KMS-11 (cell line): ENCODE data around the gene S100A8.

Experiments
- H2AFZ ChIP-seq: fragments of 200-600 bp; sonication (generic); 2 replicates; pipeline ENCODE4 v1.6.1; 2016; ENCODE audit warnings: antibody characterized with exemption, mixed run types, low read depth
- H3K27ac ChIP-seq: fragments of 200-600 bp; sonication (generic); 2 replicates; pipeline ENCODE4 v1.6.1; 2016; ENCODE audit warnings: mild to moderate bottlenecking, mixed run types
- H3K27me3 ChIP-seq: fragments of 200-600 bp; sonication (generic); 2 replicates; pipeline ENCODE4 v1.6.1; 2017; ENCODE audit warnings: mild to moderate bottlenecking, low read depth, mixed run types, moderate library complexity; ENCODE audit not compliant: insufficient read depth
- H3K36me3 ChIP-seq: fragments of 200-600 bp; sonication (generic); 2 replicates; pipeline ENCODE4 v1.6.1; 2017; ENCODE audit warnings: mild to moderate bottlenecking, mixed run types; ENCODE audit not compliant: insufficient read depth
- H3K4me1 ChIP-seq: fragments of 200-600 bp; sonication (generic); 2 replicates; pipeline ENCODE4 v1.6.1; 2016; ENCODE audit warnings: mild to moderate bottlenecking, low read depth, mixed run types; ENCODE audit not compliant: poor library complexity, severe bottlenecking
- H3K4me2 ChIP-seq: fragments of 200-600 bp; sonication (generic); 2 replicates; pipeline ENCODE4 v1.7.0; 2016; ENCODE audit warnings: mild to moderate bottlenecking, mixed run types
- H3K4me3 ChIP-seq: fragments of 200-600 bp; sonication (generic); IDR thresholded peaks from 2 replicates; pipeline ENCODE4 v1.6.1; 2017; ENCODE audit warnings: low read depth, low read length, mixed read lengths; ENCODE audit not compliant: insufficient read depth
- H3K79me2 ChIP-seq: fragments of 200-600 bp; sonication (generic); 2 replicates; pipeline ENCODE4 v1.6.1; 2016; ENCODE audit warnings: low read depth, mixed run types; ENCODE audit not compliant: insufficient read depth
- H3K9ac ChIP-seq: fragments of 200-600 bp; sonication (generic); 2 replicates; pipeline ENCODE4 v1.6.1; 2016; ENCODE audit warnings: mild to moderate bottlenecking, mixed run types
- H4K20me1 ChIP-seq: fragments of 200-600 bp; sonication (generic); 2 replicates; pipeline ENCODE4 v1.6.1; 2016; ENCODE audit warnings: mild to moderate bottlenecking, mixed run types; ENCODE audit not compliant: insufficient read depth
- TF ChIP-seq, protein P1 (sequence below): fragments of 200-600 bp; sonication (generic); conservative IDR thresholded peaks from 2 replicates; pipeline ENCODE4 v1.6.1; 2017; ENCODE audit warnings: low read depth, mild to moderate bottlenecking, antibody characterized with exemption, low read length, moderate library complexity, mixed read lengths

The S100A8 gene

GRCh38 chr1:153401461-153401860 is 10.6 kb upstream of the S100A8 start:
- Histone ChIP-seq H3K27me3 (no peaks in the 10 kb centered on the region), H3K36me3 (no peaks in the 10 kb centered on the region), H2AFZ (no peak overlapping the region), H3K4me3 (no peak overlapping the region), H4K20me1 (no peaks in the 10 kb centered on the region), H3K4me2 (no peak overlapping the region), H3K79me2 (no peaks in the 10 kb centered on the region), H3K9ac (no peak overlapping the region), H3K4me1 (no peaks in the 10 kb centered on the region), H3K27ac (no peak overlapping the region)
- TF ChIP-seq, protein P1, sequence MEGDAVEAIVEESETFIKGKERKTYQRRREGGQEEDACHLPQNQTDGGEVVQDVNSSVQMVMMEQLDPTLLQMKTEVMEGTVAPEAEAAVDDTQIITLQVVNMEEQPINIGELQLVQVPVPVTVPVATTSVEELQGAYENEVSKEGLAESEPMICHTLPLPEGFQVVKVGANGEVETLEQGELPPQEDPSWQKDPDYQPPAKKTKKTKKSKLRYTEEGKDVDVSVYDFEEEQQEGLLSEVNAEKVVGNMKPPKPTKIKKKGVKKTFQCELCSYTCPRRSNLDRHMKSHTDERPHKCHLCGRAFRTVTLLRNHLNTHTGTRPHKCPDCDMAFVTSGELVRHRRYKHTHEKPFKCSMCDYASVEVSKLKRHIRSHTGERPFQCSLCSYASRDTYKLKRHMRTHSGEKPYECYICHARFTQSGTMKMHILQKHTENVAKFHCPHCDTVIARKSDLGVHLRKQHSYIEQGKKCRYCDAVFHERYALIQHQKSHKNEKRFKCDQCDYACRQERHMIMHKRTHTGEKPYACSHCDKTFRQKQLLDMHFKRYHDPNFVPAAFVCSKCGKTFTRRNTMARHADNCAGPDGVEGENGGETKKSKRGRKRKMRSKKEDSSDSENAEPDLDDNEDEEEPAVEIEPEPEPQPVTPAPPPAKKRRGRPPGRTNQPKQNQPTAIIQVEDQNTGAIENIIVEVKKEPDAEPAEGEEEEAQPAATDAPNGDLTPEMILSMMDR, result no peak

DNA sequence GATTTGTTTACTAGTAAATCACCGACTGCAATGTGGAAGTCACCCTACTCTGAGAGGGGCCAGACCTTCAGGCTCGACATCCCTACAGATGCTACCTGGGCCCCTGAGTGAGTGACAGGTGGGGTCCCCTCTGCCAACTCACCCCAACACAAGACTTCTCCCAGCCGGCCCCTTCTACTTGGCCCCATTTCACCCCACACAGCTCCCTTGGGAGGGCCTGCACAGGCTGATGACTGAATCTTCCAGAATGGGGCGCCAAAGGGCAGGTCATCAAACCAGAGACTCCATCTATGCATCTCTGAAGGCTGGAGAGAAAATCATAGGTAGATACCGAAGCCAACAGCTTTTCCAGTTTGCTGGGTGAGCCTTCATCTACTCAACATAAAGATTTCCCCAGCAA is 9.4 kb upstream of the S100A8 start:
- TF ChIP-seq, protein P1, result no peak; the same call in 1 of the 2 replicates
- no peak overlapping the region for H3K27ac ChIP-seq
- no peaks in the 10 kb centered on the region for H3K27me3 ChIP-seq
- H3K36me3 ChIP-seq, result no peaks in the 10 kb centered on the region
- H4K20me1 ChIP-seq, result no peaks in the 10 kb centered on the region
- no peak overlapping the region for H3K4me3 ChIP-seq
- no peaks in the 10 kb centered on the region for H3K79me2 ChIP-seq
- H3K9ac ChIP-seq, result no peak overlapping the region
- no peak overlapping the region for H3K4me2 ChIP-seq
- no peak overlapping the region for H2AFZ ChIP-seq
- no peaks in the 10 kb centered on the region for H3K4me1 ChIP-seq

- Histone ChIP-seq H2AFZ (no peak overlapping the region), H3K79me2 (no peaks in the 10 kb centered on the region), H3K4me1 (no peaks in the 10 kb centered on the region), H3K9ac (no peak overlapping the region), H3K36me3 (no peaks in the 10 kb centered on the region), H3K27me3 (no peaks in the 10 kb centered on the region), H3K4me3 (no peak overlapping the region), H4K20me1 (no peaks in the 10 kb centered on the region), H3K27ac (no peak overlapping the region), H3K4me2 (no peak overlapping the region)
- TF ChIP-seq, protein P1, result no peak
These were observed 8.7 kb upstream of the S100A8 start for GRCh38 chr1:153399401-153400055.

DNA sequence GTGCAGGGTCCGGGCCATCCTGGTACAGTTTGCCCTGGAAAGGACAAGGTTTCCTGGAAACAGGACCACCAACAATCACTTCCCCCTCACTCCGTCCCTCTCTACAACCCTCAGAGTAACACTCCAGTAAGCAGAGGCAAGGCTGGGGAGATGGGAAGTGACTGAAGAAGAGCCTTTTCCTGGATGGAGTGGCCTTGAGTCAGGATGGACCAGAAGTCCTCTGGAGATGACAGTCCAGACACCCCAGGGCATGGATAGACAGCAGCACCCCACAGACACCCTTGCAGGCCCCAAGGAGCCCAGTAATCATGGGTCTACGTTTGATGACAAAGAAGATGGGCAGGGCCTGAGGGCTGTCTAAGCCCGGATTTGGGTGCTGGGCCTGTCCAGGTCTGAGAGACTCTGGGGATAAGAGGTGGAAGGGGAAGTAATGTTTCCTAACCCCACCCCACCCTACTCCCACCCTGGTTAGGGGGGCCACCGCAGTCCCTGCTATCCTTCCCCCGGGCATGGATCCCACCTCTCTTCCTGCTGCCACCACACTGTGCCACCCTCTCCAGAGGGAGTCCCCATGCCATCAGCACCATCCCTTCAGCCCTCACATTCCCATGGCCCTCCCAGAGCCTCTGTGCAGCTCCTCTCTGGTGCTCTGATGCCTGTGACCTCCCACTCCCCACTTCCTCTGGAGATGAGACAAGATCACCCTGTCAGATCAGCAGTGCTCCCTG is 7.2 kb upstream of the S100A8 start:
- H3K36me3 ChIP-seq, result no peaks in the 10 kb centered on the region
- H4K20me1 ChIP-seq, result no peaks in the 10 kb centered on the region
- no peaks in the 10 kb centered on the region for H3K27me3 ChIP-seq
- H3K4me2 ChIP-seq, result no peak overlapping the region
- H3K4me1 ChIP-seq, result no peaks in the 10 kb centered on the region
- no peak overlapping the region for H3K9ac ChIP-seq
- no peak overlapping the region for H3K4me3 ChIP-seq
- TF ChIP-seq, protein P1, result no peak
- H3K79me2 ChIP-seq, result no peaks in the 10 kb centered on the region
- H2AFZ ChIP-seq, result no peak overlapping the region
- H3K27ac ChIP-seq, result no peak overlapping the region
